HCT116 (cell line): ENCODE data around the gene TCL1B. TPM values are rescaled to one million over a fixed set of nuclear protein-coding genes. Genes with fewer than 3 reads are reported as not detected.
A peak's percentile ranks its signal among the peaks of the same experiment; 100 is the strongest.

Source experiments
- ATAC-seq: fragments of 200-7000 bp; cut with Tn5 transposase; 2 replicates; pipeline ENCODE4 v1.9.1; 2020; ENCODE audit warnings: mild to moderate bottlenecking, moderate library complexity
- BruUV-seq: library from RNA; stranded (reverse); fragments of 400-500 nt; replicated peaks from 2 replicates; lab custom pipeline; 2021; lab: Mats Ljungman, UMichigan
- CTCF ChIA-PET: fragments of 300-600 bp; sonication (Branson Sonifier 250); formaldehyde crosslinking; loops from one replicate; lab custom pipeline; 2021; ENCODE audit warnings: antibody characterized with exemption; lab: Charles Lee
- POLR2A ChIA-PET: fragments of 300-600, 350-600 bp; sonication (Branson Sonifier 250); formaldehyde crosslinking; loops from one replicate; lab custom pipeline; 2021; ENCODE audit warnings: antibody characterized with exemption; lab: Charles Lee
- RAD21 ChIA-PET, 2 experiments: fragments of 300-600 bp; sonication (Branson Sonifier 250); formaldehyde crosslinking; loops; one replicate each; lab custom pipeline; 2023; ENCODE audit warnings: low total read pairs in 2 of 2; ENCODE audit not compliant: uncharacterized antibody in 2 of 2, unreplicated experiment in 2 of 2, low non-redundant PET in 1 of 2; lab: Charles Lee
- DNase-seq: peaks from one replicate; pipeline ENCODE4 v3.0.0-alpha.2; 2010; ENCODE audit warnings: low read depth, low spot score
- H2AFZ ChIP-seq: fragments of 200-600 bp; shearing (Covaris generic), sonication (generic); 2 replicates; pipeline ENCODE4 v1.6.1; 2017; ENCODE audit warnings: low read depth, mixed run types, mixed read lengths, antibody characterized with exemption, low read length; ENCODE audit not compliant: poor library complexity, severe bottlenecking
- H3K27ac ChIP-seq: 2 replicates; pipeline ENCODE4 v1.5.1; 2012; ENCODE audit warnings: low read depth, low read length
- H3K27me3 ChIP-seq: fragments of 200-600 bp; sonication (generic); 2 replicates; pipeline ENCODE4 v1.6.1; 2016; ENCODE audit warnings: mixed run types, low read length, mixed read lengths; ENCODE audit not compliant: insufficient read depth
- H3K36me3 ChIP-seq, 2 experiments: fragments of 200-500 bp in 1 of 2; fragments of 200-600 bp in 1 of 2; sonication (Bioruptor generic) in 1 of 2; sonication (generic) in 1 of 2; 2 replicates each; pipeline versions ENCODE4 v1.5.1 to v1.6.1; 2014 to 2016; ENCODE audit warnings: low read length in 2 of 2, inconsistent platforms in 1 of 2, mixed read lengths in 1 of 2, mixed run types in 1 of 2; ENCODE audit not compliant: insufficient read depth in 2 of 2, control insufficient read depth in 1 of 2
- H3K4me1 ChIP-seq, 2 experiments: fragments of 200-600 bp in 1 of 2; sonication (generic) in 1 of 2; 2 replicates each; pipeline versions ENCODE4 v1.5.1 to v1.6.1; 2012 to 2017; ENCODE audit warnings: low read length in 2 of 2, inconsistent platforms in 1 of 2, mild to moderate bottlenecking in 1 of 2, mixed read lengths in 1 of 2, mixed run types in 1 of 2, moderate library complexity in 1 of 2; ENCODE audit not compliant: insufficient read depth in 2 of 2, control insufficient read depth in 1 of 2
- H3K4me2 ChIP-seq: fragments of 200-600 bp; sonication (generic); 2 replicates; pipeline ENCODE4 v1.6.1; 2017; ENCODE audit warnings: mixed run types, low read length, mixed read lengths
- H3K4me3 ChIP-seq, 2 experiments: fragments of 200-600 bp in 1 of 2; sonication (generic) in 1 of 2; replicated peaks in 1 of 2; 2 replicates each; pipeline ENCODE4 v1.5.1; 2011 to 2016; ENCODE audit warnings: low read length in 2 of 2, control low read depth in 1 of 2, low read depth in 1 of 2, mild to moderate bottlenecking in 1 of 2, mixed read lengths in 1 of 2, mixed run types in 1 of 2
- H3K79me2 ChIP-seq: fragments of 200-600 bp; sonication (generic); 2 replicates; pipeline ENCODE4 v1.6.1; 2017; ENCODE audit warnings: mild to moderate bottlenecking, mixed run types, low read length, moderate library complexity, mixed read lengths; ENCODE audit not compliant: insufficient read depth
- H3K9ac ChIP-seq: fragments of 200-600 bp; sonication (generic); 2 replicates; pipeline ENCODE4 v1.6.1; 2016; ENCODE audit warnings: low read length, mixed read lengths
- H3K9me2 ChIP-seq: fragments of 200-600 bp; sonication (generic), shearing (Covaris generic); 2 replicates; pipeline ENCODE4 v1.6.1; 2017; ENCODE audit warnings: mixed run types, mild to moderate bottlenecking, moderate library complexity; ENCODE audit not compliant: insufficient read depth
- H3K9me3 ChIP-seq, 2 experiments: fragments of 200-500 bp in 1 of 2; fragments of 200-600 bp in 1 of 2; sonication (Bioruptor generic) in 1 of 2; sonication (generic) in 1 of 2; 2 replicates each; pipeline ENCODE4 v1.6.1; 2014 to 2017; ENCODE audit warnings: low read length in 2 of 2, mixed read lengths in 2 of 2, inconsistent platforms in 1 of 2, low read depth in 1 of 2, mild to moderate bottlenecking in 1 of 2, mixed run types in 1 of 2, moderate library complexity in 1 of 2; ENCODE audit not compliant: control insufficient read depth in 1 of 2, insufficient read depth in 1 of 2
- H4K20me1 ChIP-seq: fragments of 200-600 bp; sonication (generic), shearing (Covaris generic); 2 replicates; pipeline ENCODE4 v1.6.1; 2017; ENCODE audit warnings: mixed run types, mild to moderate bottlenecking, moderate library complexity; ENCODE audit not compliant: insufficient read depth
- EZH2phosphoT487 ChIP-seq: fragments of 200-600 bp; IDR thresholded peaks from 2 replicates; pipeline ENCODE4 v1.6.1; 2018; ENCODE audit warnings: antibody characterized with exemption, borderline replicate concordance
- FOSL1 ChIP-seq: IDR thresholded peaks from 2 replicates; pipeline ENCODE4 v1.6.1; 2012; ENCODE audit warnings: low read depth
- JUND ChIP-seq: IDR thresholded peaks from 2 replicates; pipeline ENCODE4 v1.6.1; 2012
- MAX ChIP-seq: IDR thresholded peaks from 2 replicates; pipeline ENCODE4 v1.6.1; 2012
- RAD21 ChIP-seq: IDR thresholded peaks from 2 replicates; pipeline ENCODE4 v1.6.1; 2012; ENCODE audit warnings: low read depth, mild to moderate bottlenecking
- SP1 ChIP-seq: IDR thresholded peaks from 2 replicates; pipeline ENCODE4 v1.6.1; 2012; ENCODE audit warnings: low read depth
- SRF ChIP-seq: IDR thresholded peaks from 2 replicates; pipeline ENCODE4 v1.6.1; 2012; ENCODE audit warnings: low read depth
- TCF7L2 ChIP-seq: IDR thresholded peaks from 2 replicates; pipeline ENCODE4 v1.7.0; 2011; ENCODE audit warnings: borderline replicate concordance, inconsistent platforms; ENCODE audit not compliant: insufficient read depth, insufficient read length; ENCODE audit errors: extremely low read depth
- YY1 ChIP-seq: IDR thresholded peaks from 2 replicates; pipeline ENCODE4 v1.6.1; 2011; ENCODE audit warnings: low read length, low read depth, moderate library complexity, mild to moderate bottlenecking; ENCODE audit not compliant: insufficient replicate concordance; ENCODE audit errors: extremely low read depth
- ZBTB33 ChIP-seq: IDR thresholded peaks from 2 replicates; pipeline ENCODE4 v1.6.1; 2011; ENCODE audit warnings: mild to moderate bottlenecking, low read length, moderate library complexity; ENCODE audit not compliant: insufficient replicate concordance; ENCODE audit errors: extremely low read depth
- ZNF274 ChIP-seq: fragments of 200-500 bp; sonication (Bioruptor generic); IDR thresholded peaks from 2 replicates; pipeline ENCODE4 v1.6.1; 2014; ENCODE audit warnings: mild to moderate bottlenecking, low read depth, low read length, inconsistent platforms
- intact Hi-C: fragments of 100-400 bp; cut with micrococcal nuclease; formaldehyde crosslinking; loops from 2 replicates; pipeline ENCODE4 v1.10.0; 2022
- total RNA-seq: library from RNA; stranded (reverse); gene quantifications from one replicate; pipeline ENCODE4 v1.2.1, GENCODE V29; 2021; ENCODE audit not compliant: unreplicated experiment

TCL1B gene
- total RNA-seq, 1 experiment from 2014 or later, result not detected

- no peak for TF ChIP-seq ZBTB33
Measured at GRCh38 chr14:95659990-95660385, 26.2 kb upstream of the TCL1B start (continued).

GRCh38 chr14:95660651-95661515 is 25.3 kb upstream of the TCL1B start:
- Histone ChIP-seq H3K9me2 (no peaks in the 10 kb centered on the region), H3K4me1 (peaks cover 0 to 5% of the 10 kb centered on the region in 2 experiments; a peak in 2 of 4 replicates)
- ATAC-seq, result peak; percentile 40; the same call in 1 of the 2 replicates
- TF ChIP-seq SP1, result no peak
- TF ChIP-seq SRF, result no peak
- TF ChIP-seq YY1, result no peak
- TF ChIP-seq JUND, result no peak
- TF ChIP-seq TCF7L2, result no peak
- TF ChIP-seq RAD21, result no peak
- no peak for TF ChIP-seq FOSL1
- TF ChIP-seq ZNF274, result no peak
- no peak for TF ChIP-seq EZH2phosphoT487
- TF ChIP-seq MAX, result no peak
- TF ChIP-seq, all 23 proteins: peak for 0
- no peak overlapping the region for H2AFZ ChIP-seq
- intact Hi-C loops, result no loop called here
- ChIA-PET CTCF (no interaction called here), RAD21 (no interaction called here), POLR2A (no interaction called here)
- H3K79me2 ChIP-seq, result no peaks in the 10 kb centered on the region
- no peak for DNase-seq
- H3K27me3 ChIP-seq, result peaks cover 34% of the 10 kb centered on the region
- H3K4me3 ChIP-seq, result no peak overlapping the region
- no peak overlapping the region for H3K9ac ChIP-seq
- H4K20me1 ChIP-seq, result no peaks in the 10 kb centered on the region
- no TSS peak for BruUV-seq
- H3K36me3 ChIP-seq, result no peaks in the 10 kb centered on the region
- H3K9me3 ChIP-seq, result no peaks in the 10 kb centered on the region
- no peak overlapping the region for H3K27ac ChIP-seq
- peak overlapping the region; percentile 33; the same call in 1 of the 2 replicates for H3K4me2 ChIP-seq
